Activated CD4-positive, CD25-positive, alpha-beta regulatory T cell treated with anti-CD3 and anti-CD28 coated beads, Interleukin-2, amount 50 U/mL, for 72 hours (primary cell): ENCODE results near the gene SLC6A9.

Experiments
- DNase-seq: peaks from one replicate; pipeline ENCODE4 v3.0.0; 2021

The SLC6A9 gene

DNA sequence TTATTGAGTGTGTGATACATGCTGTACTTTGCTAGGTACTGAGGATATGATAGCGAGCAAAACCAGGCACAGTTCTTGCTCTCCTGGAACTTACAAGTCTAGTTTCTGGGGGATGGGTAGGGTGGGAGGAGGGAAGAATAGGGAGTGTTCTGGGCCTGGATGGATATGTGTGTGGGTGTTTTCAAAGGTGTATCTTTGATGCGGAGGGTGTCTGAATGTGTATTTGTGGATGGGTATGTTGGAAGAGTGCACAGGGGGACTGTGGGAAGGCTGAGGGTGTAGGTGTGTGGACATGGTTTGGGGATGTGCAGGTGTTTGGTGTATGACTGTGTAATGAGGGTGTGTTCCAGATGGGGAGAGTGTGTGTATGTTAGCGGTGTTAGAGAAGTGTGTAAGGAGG is 65.9 kb downstream of the SLC6A9 start:
- DNase-seq, result no peak

DNA sequence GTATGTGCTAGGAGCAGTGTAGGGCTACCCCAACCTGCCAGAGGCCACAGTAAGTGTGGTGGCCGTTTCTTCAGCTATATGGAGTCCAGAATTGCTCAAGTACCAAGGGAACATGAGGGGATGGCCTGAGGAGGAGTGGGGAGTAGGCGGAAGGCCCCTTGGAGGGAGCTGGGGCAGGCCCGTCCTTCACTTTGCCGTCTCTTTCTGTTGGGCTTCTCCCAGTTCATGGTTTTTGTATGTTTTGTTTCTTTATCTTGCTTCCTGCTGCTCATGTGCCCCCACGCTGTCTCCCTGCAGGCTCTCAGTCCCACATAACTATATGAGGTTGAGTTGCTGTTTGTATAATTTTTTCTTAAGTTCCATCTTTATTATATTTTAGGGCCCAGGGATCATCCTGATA is 67.4 kb downstream of the SLC6A9 start:
- no peak for DNase-seq

DNA sequence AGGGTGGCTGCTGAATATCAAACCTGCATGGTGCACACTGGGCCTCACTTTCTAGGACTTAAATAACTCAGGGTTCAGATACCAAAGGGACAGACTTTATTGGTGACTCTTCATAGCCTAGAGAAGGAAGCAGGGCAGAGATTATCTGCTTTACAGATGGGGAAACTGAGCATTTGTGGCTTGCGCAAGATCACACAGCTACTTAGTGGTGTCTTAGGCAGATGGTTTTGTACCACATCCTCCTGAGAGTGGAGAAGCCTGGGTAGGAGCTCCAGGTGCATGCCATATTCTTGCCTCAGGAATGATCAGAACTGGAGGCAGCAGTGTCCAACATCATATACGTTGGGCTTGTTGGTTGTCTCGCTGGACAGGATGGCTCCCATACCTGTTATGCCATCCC is 68.3 kb downstream of the SLC6A9 start:
- no peak for DNase-seq

GRCh38 chr1:43962324-43962723 is 68.9 kb downstream of the SLC6A9 start:
- DNase-seq, result no peak

- DNase-seq, result no peak
These were observed 69.6 kb downstream of the SLC6A9 start for GRCh38 chr1:43961692-43962091.

GRCh38 chr1:43960798-43961197 is 70.5 kb downstream of the SLC6A9 start:
- no peak for DNase-seq

- no peak for DNase-seq
These were observed 72.7 kb downstream of the SLC6A9 start for GRCh38 chr1:43958351-43959255.

- DNase-seq, result no peak
These were observed 73.7 kb downstream of the SLC6A9 start for GRCh38 chr1:43957407-43958040.

DNA sequence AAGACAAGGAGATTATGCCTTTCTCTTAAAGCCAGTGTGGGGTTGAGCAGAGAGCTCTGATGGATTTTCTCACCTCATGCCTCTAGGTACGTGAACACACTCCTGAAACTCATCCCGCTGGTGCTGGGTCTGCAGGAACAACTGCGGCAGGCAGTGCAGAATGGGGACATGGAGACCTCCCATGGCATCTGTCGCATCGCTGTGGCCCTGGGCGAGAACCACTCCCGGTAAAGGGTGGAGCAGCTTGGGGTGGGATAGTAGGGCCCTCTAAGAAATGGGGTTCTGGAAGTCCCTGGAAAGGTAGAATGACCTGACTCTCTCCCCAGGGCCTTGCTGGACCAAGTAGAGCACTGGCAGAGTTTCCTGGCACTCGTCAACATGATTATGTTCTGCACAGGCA is 75.0 kb downstream of the SLC6A9 start:
- no peak for DNase-seq

- no peak for DNase-seq
These were observed 77.2 kb downstream of the SLC6A9 start for GRCh38 chr1:43954036-43954435.

GRCh38 chr1:43953361-43953760 is 77.9 kb downstream of the SLC6A9 start:
- DNase-seq, result no peak

DNA sequence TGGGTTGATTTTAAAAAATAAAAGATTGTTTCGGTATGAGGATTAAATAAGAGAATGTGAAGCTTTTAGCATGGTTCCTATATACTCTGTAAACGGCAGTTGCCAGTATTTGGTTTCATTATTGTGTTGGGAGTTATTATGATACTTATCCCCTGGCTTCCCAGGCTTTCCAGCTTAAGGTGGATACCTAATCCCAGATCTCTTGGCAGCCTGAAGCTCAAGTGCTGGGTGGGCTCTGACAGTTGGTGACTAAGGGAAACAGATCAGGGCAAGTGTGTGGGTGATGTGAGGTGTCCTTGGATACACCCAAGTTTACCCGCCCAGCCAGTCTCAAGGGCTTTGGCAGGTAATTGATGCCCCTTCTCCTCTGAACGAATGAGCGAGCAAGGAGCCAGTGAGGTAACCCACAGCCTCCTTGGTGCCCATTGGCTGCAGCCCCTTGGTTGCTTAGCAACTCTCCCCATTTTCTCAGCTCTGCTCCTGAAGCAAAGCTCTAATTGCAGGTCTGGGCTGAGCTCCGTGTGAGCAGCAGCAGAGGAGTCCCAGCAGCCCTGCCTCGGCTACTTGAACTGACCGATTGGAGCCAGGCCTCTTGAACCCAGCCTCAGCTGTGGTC is 78.4 kb downstream of the SLC6A9 start:
- no peak for DNase-seq

DNA sequence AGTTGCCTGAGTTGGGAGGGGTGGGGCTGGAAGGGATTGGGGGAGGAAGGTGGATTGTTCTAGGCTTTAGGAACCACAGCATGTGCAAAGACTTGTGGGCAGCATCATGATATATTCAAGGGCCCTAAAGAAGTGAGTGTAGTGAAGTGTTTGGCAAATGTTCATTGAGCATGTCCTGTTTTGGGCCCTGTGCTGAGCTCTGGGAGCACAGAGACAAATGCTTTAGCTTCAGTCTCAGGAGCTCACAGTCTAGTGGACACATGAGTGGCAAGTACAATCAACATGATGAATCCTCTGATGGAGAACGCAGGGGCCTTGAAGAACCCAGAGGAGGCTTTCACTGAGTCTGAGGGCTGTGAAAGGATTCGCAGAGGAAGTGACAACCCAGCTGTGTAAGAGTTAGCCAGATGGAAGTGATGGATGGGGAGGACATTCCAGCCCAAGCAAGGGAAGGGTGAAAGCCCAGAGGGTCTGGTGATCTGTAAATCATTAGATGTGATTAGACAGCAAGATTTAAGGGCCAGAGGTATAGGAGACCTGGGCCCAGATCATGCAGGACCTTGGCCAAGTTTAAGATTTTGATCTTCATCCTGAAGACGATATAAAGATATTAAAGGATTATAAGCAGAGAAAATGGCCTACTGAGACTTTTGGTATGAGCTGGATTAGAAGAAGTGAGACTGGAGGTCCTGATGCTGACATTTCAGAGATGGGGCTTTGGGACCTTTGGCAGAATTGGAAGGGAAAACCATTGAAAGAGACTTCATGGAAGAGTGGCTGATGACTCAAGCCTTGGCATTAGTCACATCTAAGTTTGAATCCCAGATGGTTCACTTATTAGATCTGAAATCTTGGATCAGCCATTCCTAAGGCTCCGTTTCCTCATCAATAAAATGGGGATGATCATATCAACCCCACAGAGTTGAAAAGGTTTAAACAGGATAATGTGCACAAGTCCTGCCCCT is 80.0 kb downstream of the SLC6A9 start:
- no peak for DNase-seq

DNA sequence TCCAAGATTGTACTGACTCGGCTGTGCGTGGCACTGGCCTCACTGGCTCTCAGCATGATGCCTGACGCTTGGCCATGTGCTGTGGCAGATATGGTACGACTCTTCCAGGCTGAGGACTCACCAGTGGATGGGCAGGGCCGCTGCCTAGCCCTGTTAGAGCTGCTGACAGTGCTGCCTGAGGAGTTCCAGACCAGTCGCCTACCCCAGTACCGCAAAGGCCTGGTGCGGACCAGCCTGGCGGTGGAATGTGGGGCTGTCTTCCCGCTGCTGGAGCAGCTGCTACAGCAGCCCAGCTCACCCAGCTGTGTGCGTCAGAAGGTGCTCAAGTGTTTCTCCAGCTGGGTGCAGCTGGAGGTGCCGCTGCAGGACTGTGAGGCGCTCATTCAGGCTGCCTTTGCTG is 81.6 kb downstream of the SLC6A9 start:
- no peak for DNase-seq

- DNase-seq, result no peak
These were observed 83.3 kb downstream of the SLC6A9 start for GRCh38 chr1:43947874-43948437.

- no peak for DNase-seq
These were observed 84.0 kb downstream of the SLC6A9 start for GRCh38 chr1:43947061-43947873.
